ENCODE data around the gene SEMA3B. TPM values are rescaled to one million over a fixed set of nuclear protein-coding genes. Genes with fewer than 3 reads are reported as not detected.
"Not testable (repeated sequence)": the region's sequence is repeated elsewhere in the genome, so short reads cannot be mapped to it uniquely, and the experiment has no call there.

SEMA3B gene
- polyA plus RNA-seq (2013, experiment 1 of 2; ENCODE audit: insufficient read length): 7.3 TPM
- 7.7 TPM for polyA plus RNA-seq (2013, experiment 2 of 2; ENCODE audit: insufficient read length)

DNA sequence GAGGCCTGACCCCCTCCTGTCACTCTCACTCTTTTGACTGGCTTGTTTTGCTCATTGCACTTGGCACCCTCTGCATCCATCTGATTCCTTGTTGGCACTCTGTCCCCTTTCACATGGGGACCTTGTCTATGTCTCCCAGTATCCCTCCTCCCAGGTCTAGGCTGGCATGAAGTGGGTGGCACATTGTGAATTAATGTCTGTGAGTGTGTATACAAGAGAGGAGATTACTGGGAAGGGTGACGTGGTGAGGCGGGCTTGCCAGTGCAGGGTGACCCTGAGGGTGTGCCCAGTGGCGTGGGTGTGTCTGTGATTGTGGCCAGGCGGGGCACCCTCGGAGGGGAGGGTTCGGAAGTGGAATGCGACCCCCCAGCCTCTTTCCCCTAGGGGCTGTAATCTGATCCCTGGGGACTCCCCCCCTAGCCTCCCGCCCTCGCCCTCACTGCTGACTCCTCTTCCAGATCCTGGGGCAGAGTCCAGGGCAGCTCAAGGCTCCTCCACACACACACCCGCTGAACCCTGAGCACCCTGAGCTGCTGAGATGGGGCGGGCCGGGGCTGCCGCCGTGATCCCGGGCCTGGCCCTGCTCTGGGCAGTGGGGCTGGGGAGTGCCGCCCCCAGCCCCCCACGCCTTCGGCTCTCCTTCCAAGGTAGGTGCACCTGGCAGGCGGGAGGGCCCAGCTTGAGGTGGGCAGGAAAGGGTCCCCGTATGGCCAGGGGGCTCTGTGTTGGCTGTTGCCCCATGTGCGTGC, at the start of gene SEMA3B:
Gene SEMA3B (plus strand): TSS at position 445 of the 749 bp plus-strand sequence. CDS start 94 bp downstream, at position 539.
- no peak for DNase-seq

DNA sequence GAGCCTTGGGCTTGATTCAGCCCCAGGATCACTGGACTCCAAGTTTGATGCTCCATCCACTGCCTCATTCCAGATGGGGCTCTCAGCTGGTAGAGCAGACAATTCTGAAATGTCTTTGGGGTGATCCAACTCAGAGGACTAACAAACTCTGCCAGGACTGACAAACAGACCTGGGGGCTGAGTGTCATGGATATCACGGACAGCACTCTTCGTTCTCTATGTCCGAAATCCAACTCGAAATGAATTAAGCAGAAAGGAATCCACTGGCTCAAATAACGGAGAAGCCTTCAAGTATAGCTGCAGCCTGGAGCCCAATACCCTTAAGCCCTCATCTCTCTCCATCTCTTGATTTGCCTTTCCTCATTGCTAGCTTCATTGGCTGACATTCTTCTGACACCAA, 49.7 kb upstream of the SEMA3B start:
- no peak for DNase-seq

DNA sequence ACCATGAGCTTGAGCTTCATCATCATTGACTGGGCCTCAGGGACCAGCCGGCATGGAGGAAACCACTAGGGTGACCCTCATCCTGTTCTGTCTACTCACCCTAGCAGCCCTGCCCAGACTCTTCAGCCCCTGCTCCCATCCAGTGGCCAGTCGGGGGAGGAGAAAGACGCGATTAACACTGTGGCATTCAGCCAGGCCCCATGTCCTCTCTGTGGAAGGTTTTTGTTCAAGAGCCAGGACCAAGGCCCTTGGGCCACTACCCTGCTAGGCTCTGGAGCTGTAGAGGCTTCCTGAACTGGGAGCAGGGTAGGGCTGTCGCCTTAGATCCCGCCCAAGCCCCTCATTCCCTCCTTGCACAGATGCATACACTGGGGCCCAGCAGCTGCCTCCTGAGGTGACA, 48.8 kb upstream of the SEMA3B start:
- DNase-seq: no peak

DNA sequence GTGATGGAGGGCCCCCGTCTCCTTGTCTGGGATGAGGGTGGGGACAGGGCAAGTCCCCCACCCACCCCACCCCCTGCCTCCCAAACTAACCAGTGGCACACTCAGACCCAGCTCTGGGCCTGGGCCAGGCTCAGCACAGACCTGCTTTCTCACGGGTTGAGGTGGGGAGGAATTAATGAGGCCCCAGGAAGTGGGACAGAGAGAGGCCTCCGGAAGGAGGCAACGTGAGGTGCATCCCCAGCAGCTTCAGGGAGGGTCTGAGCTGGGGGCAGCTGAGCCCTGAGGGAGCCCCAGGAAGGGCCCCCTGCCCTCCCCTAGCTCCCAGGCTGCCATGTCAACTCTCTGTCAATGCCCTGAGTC, 47.9 kb upstream of the SEMA3B start:
- DNase-seq: no peak

DNA sequence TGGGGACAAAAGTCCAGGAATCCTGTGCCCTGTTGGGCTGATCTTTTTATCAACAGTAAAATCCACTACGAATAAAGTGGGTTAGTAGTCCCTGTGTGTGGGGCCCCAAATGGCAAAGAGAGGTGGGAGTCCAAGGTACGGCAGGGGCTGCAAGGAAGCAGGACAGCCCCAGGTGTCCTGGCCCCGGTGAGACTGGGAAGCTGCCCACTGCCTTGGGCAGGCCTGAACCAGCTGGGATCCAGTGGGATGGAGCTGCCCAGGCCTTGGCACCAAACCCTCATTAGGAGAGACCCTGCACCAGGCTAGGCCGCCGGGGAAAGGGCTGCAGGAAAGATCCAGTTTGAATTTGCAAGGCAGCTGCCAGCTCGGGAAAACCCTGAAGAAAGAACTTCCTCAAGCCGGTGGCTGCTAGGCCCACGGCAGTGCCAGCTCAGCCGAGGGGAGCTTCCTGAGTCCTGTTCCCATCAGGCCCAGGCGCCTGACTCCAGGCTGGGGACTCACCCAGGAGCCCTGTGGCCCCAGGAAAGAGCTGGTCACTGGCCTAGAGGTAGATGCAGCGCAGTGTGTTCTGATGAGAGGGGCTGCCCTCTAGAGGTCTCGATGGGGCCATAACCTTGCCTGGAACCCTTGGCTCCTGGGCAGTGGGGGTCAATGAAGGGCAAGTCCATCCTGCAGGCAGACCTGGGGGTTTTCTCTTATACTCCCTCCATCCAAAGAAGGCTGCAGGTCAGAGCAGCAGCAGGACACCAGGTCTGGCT, 47.4 kb upstream of the SEMA3B start:
- no peak for DNase-seq

DNA sequence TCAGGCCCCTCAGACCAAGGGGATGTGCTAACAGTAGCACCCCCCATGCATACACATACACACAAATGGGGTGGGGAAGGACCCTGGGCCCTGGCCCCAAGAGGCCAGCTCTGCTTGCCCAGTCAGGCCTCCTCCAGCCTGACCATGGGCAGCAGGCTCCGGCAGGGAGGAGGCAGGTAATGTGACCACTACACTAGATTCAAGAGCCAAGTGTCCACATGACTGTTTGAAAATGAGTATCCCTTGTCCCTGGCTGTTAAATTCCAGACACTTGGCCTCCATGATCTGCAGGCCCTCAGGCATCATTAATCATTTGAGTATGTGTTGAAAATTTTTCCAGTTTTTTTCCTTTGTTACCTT, 46.8 kb upstream of the SEMA3B start:
- DNase-seq: no peak

DNA sequence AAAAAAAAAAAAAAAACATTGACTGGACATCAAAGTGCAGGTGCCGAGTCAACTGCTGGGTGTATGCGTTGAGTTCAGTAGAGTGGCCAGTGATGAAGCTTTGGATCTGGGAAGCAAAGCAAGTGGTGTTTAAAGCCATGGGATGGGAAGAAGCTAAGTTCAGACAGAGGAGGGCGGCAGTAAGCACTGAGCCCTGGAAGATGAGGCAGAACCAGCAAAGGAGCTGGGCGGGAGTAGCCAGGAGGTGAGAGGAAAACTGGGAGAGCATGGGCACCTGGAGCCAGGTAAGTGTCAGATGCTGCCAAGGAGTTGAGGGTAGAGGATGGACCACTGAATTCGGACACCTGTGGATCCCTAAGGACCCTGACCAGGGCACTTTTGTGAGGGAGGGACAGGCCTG, 44.3 kb upstream of the SEMA3B start:
- no peak for DNase-seq

DNA sequence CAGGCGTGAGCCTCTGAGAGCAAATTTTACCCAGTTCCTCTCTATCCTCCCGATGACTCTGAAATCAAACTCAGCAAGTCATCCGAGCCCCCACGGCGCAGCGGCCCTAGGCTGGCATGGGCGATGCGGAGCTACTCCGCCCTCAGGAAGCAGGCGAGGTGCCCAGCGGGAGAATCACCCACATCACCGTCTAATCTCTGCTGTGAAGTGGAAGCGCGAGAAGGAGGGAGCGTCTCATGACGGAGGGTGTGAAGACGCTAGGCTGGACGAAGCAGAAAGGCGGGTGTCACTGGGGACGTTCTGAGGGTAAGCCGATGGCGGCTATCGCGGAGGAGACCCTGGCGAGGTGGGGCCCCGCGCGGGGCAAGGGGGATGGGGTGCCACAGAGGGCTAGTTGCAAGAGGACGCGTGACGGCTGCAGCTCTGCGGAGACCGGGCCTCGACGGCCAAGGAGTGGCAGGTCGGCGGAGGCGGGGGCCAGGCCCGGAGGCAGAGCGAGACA, 42.0 kb upstream of the SEMA3B start:
- DNase-seq: peak; percentile 27

DNA sequence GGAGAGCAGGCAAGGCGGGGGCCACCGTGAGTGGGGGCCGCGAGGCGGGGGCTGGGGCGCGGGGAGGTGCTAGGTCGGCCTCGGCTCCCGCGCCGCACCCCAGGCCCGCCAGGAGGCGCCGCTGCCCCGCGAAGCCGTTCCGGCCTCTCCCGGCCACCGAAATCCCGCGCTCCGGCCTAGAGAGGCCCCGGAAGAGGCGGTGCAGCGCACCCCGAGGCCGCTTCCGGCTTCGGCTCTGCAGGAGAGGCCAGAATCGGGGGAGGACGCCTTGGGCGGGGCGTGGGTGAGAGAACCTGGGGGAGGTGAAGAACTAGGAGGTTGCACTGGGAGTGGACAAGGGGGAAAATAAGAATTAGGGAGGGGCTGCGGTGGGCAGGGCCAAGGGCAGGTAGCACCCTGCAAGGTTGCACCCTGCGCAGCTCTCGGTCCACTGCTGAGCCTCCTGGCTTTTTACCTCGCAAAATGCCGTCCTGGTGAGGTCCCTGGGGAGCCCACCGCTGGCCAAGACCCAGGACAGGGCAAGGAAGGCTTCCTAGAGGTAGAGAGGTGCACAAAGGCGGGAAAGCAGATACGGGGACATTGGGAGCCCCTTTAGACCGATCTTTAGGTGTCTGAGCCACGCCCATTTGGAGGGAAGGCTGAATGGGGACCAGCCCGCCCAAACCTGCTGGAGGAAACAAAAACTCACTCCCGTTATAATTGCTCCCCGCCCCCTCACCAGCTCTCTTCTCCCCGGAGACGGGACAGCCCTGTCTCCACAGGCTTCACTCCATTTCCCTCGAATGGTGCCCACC, 41.4 kb upstream of the SEMA3B start:
- DNase-seq: peak; percentile 91

DNA sequence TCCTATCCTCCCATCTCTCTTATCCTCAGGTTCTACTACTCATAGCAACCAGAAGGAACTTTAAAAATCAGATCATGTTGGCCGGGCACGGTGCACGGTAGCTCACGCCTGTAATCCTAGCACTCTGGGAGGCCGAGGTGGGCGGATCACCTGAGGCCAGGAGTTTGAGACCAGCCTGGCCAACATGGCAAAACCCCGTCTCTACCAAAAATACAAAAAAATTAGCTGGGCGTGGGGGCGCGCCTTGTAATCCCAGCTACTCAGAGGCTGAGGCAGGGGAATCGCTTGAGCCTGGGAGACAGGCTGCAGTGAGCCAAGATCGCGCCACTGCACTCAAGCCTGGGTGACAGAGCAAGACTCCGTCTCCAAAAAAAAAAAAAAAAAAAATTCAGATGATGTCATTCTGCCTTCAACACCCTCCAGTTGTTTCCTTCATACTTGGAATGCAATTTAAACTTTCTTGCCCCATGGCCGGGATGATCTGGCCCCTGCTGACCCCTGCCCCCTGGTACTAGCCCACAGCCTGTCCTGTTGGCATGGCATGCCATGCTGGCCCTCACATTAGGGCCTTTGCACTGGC, 40.7 kb upstream of the SEMA3B start:
- not testable (repeated sequence) for DNase-seq

DNA sequence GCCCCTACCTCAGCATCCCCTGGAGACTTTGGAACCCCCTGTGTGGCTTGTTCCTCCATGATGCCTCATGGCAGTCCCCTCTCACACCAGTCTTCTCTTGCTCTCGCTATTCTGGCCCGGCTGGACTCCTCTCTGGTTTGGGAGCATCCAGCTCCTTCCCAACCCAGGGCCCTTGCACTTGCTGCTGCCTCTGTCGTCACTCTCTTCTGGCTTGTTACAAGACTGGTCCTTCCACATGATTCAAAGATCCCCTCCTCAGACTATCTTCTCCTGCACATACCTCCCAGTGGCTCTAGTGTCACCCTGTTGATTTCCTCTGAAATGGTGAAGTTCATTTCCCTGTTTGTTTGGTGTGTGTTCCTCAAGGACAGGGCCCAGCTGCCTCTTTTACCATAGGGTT, 39.5 kb upstream of the SEMA3B start:
- DNase-seq: no peak

DNA sequence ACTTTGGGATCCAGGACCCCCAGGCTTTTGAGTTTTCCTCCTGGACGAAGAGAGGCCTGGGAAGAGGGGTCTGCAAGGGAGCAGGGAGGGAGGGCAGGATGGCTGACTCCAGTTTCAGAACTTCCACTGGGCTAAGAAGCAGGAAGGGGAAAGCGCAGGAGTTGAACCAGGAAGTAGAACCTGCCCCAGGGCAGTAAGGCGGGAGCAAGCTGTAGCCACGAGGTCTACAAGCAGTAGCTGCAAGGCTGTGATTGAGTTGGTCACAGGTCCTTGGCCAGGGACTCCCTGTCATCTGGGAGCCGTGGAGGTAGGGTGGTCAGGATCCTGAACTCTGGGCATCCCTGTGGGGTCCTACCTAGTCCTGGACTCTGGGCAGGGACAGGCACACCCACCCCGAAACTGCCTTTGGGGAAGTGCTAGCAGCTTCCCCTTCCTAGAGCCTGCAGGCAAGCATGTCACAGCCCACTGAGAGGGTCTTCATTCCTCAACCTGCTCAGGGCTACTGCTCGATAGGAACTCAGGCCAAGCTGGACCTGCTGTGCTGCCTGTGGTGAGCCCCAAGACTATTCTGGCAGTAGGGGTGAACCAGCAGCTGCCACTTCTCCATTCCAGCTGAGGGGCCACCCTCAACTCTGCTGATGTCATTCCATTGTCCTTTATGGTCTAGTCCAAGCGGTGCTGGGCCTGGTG, 38.7 kb upstream of the SEMA3B start:
- DNase-seq: no peak

DNA sequence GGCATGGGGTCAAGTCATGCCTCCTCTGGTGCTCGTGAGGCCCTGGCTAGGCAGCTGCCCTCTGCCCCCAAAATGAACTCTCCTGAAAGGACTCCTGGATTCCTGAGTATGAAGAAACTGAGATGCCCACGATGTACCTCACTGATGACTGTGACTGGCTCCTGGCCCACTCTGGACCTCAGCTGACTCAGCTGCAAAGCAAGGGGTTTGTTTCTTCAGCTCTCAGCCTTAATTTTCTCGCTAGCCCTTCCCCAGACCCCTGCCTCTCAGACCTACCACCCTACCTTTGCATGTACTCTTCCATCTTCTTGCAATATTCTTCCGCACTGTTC, 38.2 kb upstream of the SEMA3B start:
- DNase-seq: no peak

DNA sequence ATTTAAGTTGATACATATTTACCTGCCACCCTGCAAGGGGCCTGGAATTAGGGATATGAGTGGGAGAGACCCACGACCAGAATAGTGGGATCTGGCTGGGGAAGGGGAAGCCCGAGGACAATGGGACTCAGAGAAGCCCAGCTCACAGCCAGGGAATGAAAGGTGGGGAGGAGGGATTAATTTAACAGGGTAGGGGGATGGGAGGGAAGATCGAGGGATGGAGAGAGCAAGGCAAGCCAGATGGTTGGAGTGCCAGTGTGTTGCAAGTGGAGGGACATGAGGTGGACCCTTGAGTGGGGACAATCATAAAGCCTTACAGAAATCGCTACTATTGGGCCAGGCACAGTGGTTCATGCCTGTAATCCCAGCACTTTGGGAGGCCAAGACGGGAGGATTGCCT, 37.4 kb upstream of the SEMA3B start:
- no peak for DNase-seq

DNA sequence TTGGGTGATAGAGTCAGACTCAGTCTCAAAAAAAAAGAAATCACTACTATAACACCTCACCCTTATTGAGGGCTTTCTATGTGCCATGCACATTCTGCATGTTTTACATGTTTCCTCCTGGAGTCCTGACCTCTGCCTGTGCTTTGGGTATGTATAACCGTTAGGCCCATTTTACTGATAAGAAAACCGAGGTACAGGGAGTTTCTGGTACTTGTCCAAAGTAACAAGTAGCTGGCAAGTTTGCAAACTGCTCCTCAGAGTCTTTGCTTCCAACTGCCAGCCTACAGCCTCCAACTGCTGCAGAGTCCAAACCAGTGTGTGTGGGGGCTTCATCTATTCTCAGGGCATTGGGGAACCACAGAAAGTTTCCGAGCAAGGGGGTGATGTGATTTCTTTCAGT, 36.6 kb upstream of the SEMA3B start:
- no peak for DNase-seq

DNA sequence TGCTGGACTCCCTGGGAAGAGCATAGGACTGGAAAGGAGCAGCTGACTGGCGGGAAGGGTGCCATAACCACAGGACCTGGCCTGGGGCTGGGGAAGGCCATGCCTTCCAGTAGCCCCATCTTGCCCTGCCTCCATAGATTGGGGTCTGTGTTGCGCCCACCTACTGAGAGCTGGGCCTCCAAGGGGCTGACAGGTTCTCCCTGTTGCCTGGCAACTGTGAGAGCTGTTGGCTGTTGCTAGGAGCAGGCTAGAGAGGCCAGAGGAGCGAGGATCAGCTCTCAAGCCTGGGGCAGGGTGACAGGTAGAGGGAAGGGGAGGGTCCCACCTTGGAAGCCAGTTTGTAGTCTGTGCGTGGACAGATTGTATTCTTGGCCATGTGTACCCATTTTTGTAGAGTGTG, 35.8 kb upstream of the SEMA3B start:
- DNase-seq: no peak

DNA sequence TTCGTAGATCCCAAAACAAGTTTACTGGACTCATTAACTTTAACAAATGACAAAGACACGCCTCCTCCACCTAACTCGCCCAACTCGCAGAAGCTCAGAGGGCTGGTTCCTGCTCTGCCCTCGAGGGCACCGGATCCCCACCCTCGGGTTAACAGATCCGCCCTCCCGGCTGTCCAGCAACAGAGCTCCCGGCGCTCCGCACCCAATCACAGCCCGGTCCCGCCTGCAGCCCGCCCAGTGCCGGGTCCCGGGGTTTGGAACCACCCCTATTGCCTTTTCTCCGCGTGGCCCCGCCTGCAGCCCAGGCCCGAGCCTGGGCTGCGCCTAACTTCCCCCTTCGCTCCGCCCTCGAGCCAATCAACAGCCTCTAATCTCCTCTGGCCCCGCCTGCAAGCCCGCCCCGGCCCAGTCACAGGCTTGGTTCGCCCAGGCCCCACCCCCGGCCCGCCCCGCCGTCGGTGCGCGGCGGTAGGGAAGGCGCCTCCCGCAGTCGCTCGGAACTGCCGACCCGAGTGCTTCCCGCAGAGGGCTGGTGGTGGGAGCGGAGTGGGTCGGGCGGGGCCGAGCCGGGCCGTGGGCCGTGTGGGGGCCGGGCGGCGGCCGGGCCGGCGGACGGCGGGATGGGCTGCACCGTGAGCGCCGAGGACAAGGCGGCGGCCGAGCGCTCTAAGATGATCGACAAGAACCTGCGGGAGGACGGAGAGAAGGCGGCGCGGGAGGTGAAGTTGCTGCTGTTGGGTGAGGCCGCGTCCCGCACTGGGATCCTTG, 33.0 kb upstream of the SEMA3B start, which contains the start of gene GNAI2:
Gene GNAI2 (plus strand): TSS at position 489 of the 768 bp plus-strand sequence. CDS start 132 bp downstream, at position 621.
- DNase-seq: peak; percentile 98

DNA sequence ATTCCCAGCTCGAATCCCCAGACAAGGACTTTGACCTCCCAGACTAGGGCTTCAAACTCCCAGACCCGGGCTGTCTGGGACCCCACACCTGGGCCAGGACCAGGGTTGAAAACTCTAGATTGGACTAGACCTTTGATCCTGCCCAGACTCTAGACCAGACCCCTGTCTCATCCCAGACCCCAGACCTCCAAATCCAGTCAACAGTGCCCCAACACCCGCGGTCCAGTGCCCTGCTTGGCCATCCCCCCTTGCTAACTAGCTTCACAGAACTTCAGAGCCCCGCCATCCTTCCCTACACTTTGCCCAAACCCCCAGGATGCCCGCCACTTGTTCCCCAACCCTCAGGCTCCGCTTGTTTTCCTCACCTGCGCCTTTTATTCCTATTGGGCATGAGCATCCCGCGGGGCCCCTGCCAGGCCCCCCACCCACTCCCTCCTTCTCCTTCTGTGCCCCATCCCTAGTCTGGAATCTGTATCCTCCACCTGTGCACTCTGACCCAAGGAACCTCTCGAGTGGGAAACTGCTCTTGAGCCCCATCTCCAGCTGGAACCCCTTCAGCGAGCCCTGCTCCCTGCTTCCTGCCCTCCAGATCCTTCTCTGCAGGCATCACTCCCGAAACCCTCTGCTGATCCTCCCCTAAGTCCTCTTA, 32.3 kb upstream of the SEMA3B start:
- no peak for DNase-seq

DNA sequence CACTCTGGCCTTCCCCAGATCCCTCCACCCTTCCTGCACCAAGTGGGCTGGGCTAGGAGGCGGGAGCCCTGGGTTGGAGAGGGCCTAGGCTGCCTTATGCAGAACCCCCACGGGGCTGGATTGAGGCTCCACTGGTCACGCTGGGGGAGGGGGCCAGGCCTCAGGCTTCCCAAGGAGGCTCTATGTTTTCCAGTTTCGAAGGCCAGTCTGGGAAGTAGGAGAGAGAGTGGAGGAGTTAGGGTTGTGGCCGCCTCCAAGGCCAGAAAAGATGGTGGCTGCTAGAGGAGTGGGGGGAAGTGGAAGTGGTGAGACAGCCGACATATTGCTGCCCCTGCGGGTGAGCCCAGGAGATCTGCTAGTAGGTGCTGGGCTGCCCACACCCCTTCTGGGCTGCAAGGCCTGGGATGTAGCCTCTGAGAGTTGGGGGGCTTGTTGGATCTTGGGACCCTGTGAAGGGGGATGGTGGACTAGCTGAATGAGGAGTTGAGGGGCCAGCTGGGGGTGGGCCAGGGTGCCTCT, 31.8 kb upstream of the SEMA3B start:
- DNase-seq: peak; percentile 35

DNA sequence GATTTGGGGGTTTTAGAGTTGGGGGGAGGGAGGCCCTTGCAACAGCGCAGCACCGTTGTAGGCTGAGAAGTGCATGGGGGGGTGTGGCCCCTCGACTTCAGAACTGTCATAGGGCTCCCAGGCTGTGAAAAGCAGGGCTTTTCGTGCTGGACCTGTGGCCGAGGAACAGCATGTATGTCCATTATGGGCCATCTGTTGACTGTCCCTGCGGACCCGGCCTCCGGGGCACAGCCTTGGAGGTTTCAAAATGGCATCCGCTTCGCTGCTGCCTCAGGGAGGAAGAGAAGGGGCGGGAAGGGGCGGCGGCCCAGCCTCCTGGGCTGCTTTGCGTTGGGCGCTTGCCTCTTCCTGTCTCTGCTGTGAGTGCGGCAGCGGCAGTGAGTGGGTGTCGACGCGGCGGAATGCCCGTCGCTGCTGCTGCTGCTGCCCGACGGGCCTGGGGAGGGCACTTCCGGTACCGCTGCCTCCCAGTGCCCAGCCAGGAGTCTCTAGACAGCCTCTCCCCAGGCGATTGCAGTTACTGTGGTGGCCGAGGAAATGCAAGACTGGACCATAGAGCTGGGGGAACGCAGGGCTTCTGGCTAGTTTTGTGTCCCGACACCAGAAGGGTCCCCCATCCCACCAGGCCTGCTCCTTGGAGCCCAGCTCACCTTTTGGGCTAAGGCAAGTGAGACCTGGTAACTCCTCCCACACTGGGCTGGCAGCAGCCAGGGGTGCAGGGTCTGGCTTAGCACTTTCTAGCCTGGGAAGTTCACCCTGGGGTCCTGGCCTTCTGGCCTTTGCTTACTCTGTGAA, 31.0 kb upstream of the SEMA3B start:
- peak; percentile 82 for DNase-seq

Data from fibroblast of skin of abdomen (primary cell).